Keratinocyte (primary cell): ENCODE measurements around the gene TGM5. TPM values are rescaled to one million over a fixed set of nuclear protein-coding genes. Genes with fewer than 3 reads are reported as not detected.

Experiments
- DNase-seq: peaks from one replicate; pipeline ENCODE4 v3.0.0-alpha.2; 2011; ENCODE audit warnings: low read depth, missing footprints, low spot score
- FAIRE-seq: peaks from 2 replicates; lab custom pipeline; 2011; peaks lifted over from hg19 to GRCh38; lab: Jason Lieb, UNC
- H2AFZ ChIP-seq: 2 replicates; pipeline ENCODE4 v1.6.0; 2012; ENCODE audit warnings: low read length, control low read depth, inconsistent platforms; ENCODE audit not compliant: control insufficient read depth
- H3K27ac ChIP-seq: 2 replicates; pipeline ENCODE4 v1.5.1; 2011; ENCODE audit warnings: low read length; ENCODE audit not compliant: control insufficient read depth, insufficient read depth
- H3K27me3 ChIP-seq: 3 replicates; pipeline ENCODE4 v1.6.0; 2011; ENCODE audit warnings: low read length; ENCODE audit not compliant: control insufficient read depth, insufficient read depth; ENCODE audit errors: extremely low read depth
- H3K36me3 ChIP-seq, 2 experiments: 2 replicates in 1 of 2; 3 replicates in 1 of 2; pipeline ENCODE4 v1.5.1; 2011; ENCODE audit warnings: low read length in 2 of 2, mild to moderate bottlenecking in 1 of 2; ENCODE audit not compliant: control insufficient read depth in 2 of 2, insufficient read depth in 2 of 2; ENCODE audit errors: extremely low read depth in 1 of 2
- H3K4me1 ChIP-seq: 3 replicates; pipeline ENCODE4 v1.5.1; 2011; ENCODE audit warnings: low read length; ENCODE audit not compliant: control insufficient read depth, insufficient read depth; ENCODE audit errors: extremely low read depth
- H3K4me2 ChIP-seq: 3 replicates; pipeline ENCODE4 v1.6.0; 2011; ENCODE audit warnings: low read depth, low read length; ENCODE audit not compliant: control insufficient read depth, insufficient read depth; ENCODE audit errors: extremely low read depth
- H3K4me3 ChIP-seq, 3 experiments: fragments of 200-600 bp in 1 of 3; sonication (generic) in 1 of 3; 2 replicates in 2 of 3; 3 replicates in 1 of 3; pipeline ENCODE4 v1.5.1; 2011 to 2016; ENCODE audit warnings: low read length in 3 of 3, mild to moderate bottlenecking in 3 of 3, control low read depth in 2 of 3, inconsistent platforms in 1 of 3, low read depth in 1 of 3, mixed read lengths in 1 of 3, mixed run types in 1 of 3, moderate library complexity in 1 of 3; ENCODE audit not compliant: control insufficient read depth in 2 of 3, insufficient read depth in 2 of 3; ENCODE audit errors: extremely low read depth in 1 of 3
- H3K79me2 ChIP-seq: 2 replicates; pipeline ENCODE4 v1.6.0; 2012; ENCODE audit warnings: low read length; ENCODE audit not compliant: control insufficient read depth, insufficient read depth
- H3K9ac ChIP-seq: 3 replicates; pipeline ENCODE4 v1.6.0; 2011; ENCODE audit warnings: low read length; ENCODE audit not compliant: control insufficient read depth, insufficient read depth; ENCODE audit errors: extremely low read depth
- H3K9me1 ChIP-seq: 3 replicates; pipeline ENCODE4 v1.6.0; 2011; ENCODE audit warnings: low read length; ENCODE audit not compliant: control insufficient read depth, insufficient read depth; ENCODE audit errors: extremely low read depth
- H3K9me3 ChIP-seq: 2 replicates; pipeline ENCODE4 v1.5.1; 2012; ENCODE audit warnings: low read depth, low read length; ENCODE audit not compliant: control insufficient read depth
- H4K20me1 ChIP-seq: 3 replicates; pipeline ENCODE4 v1.6.0; 2011; ENCODE audit warnings: low read length; ENCODE audit not compliant: control insufficient read depth, insufficient read depth; ENCODE audit errors: extremely low read depth
- CTCF ChIP-seq, 3 experiments: IDR thresholded peaks in 1 of 3; conservative IDR thresholded peaks in 1 of 3; optimal IDR thresholded peaks in 1 of 3; 2 replicates in 2 of 3; 3 replicates in 1 of 3; pipeline versions ENCODE3 to v1.5.1; 2011; ENCODE audit warnings: low read length in 3 of 3, mild to moderate bottlenecking in 3 of 3, moderate library complexity in 2 of 3, control low read depth in 1 of 3, inconsistent platforms in 1 of 3; ENCODE audit not compliant: insufficient read depth in 2 of 3; ENCODE audit errors: extremely low read depth in 1 of 3
- EZH2 ChIP-seq: IDR thresholded peaks from one replicate; pipeline ENCODE4 v1.6.1; 2012; ENCODE audit warnings: inconsistent platforms, mild to moderate bottlenecking, low read length, moderate library complexity
- dilution Hi-C: fragments of 300-500 bp; cut with MboI; formaldehyde crosslinking; loops from one replicate; pipeline ENCODE4 v1.7.0; 2020; ENCODE audit warnings: low sequenced_read_pairs; ENCODE audit not compliant: extremely low pct_ligation_motif_present
- polyA plus RNA-seq, 5 experiments: library from polyadenylated mRNA; depleted of rRNA in 3 of 5; stranded (reverse) in 3 of 5; stranded (forward) in 1 of 5; unstranded in 1 of 5; fragments of >200 nt; gene quantifications; 1 replicate in 1 of 5; 2 replicates in 3 of 5; 3 replicates in 1 of 5; pipeline versions ENCODE4 v1.2.1 to v1.2.3, GENCODE V29; 2011 to 2012; ENCODE audit warnings: missing spikeins in 2 of 5, low read depth in 1 of 5, low replicate concordance in 1 of 5

Gene TGM5
- polyA plus RNA-seq, 1 donor (not counting 4 experiments of a cell fraction or from before 2014, with no cell fraction given): not detected

- Histone ChIP-seq H3K9ac (no peak overlapping the region), H2AFZ (no peak overlapping the region), H3K4me1 (no peaks in the 10 kb centered on the region), H3K4me3 (no peak overlapping the region), H3K4me2 (no peak overlapping the region), H3K79me2 (no peaks in the 10 kb centered on the region), H3K9me1 (no peaks in the 10 kb centered on the region), H3K27ac (no peak overlapping the region), H3K9me3 (no peaks in the 10 kb centered on the region), H3K36me3 (no peaks in the 10 kb centered on the region), H4K20me1 (no peaks in the 10 kb centered on the region), H3K27me3 (peaks cover 16% of the 10 kb centered on the region)
- TF ChIP-seq CTCF (optimal IDR thresholded peaks at IDR 0.05 in 1 of 3, IDR thresholded peaks at IDR 0.05 in 1 of 3, conservative IDR thresholded peaks at IDR 0.05 in 1 of 3; ENCODE audit: extremely low read depth in 1 of 3, insufficient read depth in 2 of 3, low read length in 3 of 3) (no peak), EZH2 (no peak)
- FAIRE-seq (no peak), DNase-seq (no peak)
- dilution Hi-C loops: no loop called here
Observed at GRCh38 chr15:43276563-43277200, 10.0 kb upstream of the TGM5 start.

- Histone ChIP-seq H3K36me3 (no peaks in the 10 kb centered on the region), H3K9me1 (no peaks in the 10 kb centered on the region), H3K4me2 (no peak overlapping the region), H4K20me1 (no peaks in the 10 kb centered on the region), H3K27ac (no peak overlapping the region), H3K4me3 (no peak overlapping the region), H3K79me2 (no peaks in the 10 kb centered on the region), H3K9ac (no peak overlapping the region), H3K9me3 (no peaks in the 10 kb centered on the region), H3K4me1 (no peaks in the 10 kb centered on the region), H2AFZ (no peak overlapping the region), H3K27me3 (peaks cover 16% of the 10 kb centered on the region)
- FAIRE-seq: no peak
- dilution Hi-C loops: no loop called here
- no peak for TF ChIP-seq CTCF (optimal IDR thresholded peaks at IDR 0.05 in 1 of 3, IDR thresholded peaks at IDR 0.05 in 1 of 3, conservative IDR thresholded peaks at IDR 0.05 in 1 of 3; ENCODE audit: extremely low read depth in 1 of 3, insufficient read depth in 2 of 3, low read length in 3 of 3)
- no peak for TF ChIP-seq EZH2
- DNase-seq: no peak
Observed at GRCh38 chr15:43275740-43276562, 9.2 kb upstream of the TGM5 start.
